K562 (cell line): ENCODE results near the gene ICE2.

Source experiments
- ESRRA ChIP-seq: fragments of 450-650 bp; IDR thresholded peaks from 2 replicates; pipeline ENCODE4 v1.6.1; 2014; ENCODE audit warnings: low read depth, mild to moderate bottlenecking, moderate library complexity, borderline replicate concordance
- FOXJ3 ChIP-seq: sonication (generic); formaldehyde crosslinking; IDR thresholded peaks from 2 replicates; pipeline ENCODE4 v1.4.0; 2020; ENCODE audit warnings: mild to moderate bottlenecking, missing genetic modification reagents
- NCOA2 ChIP-seq, 2 experiments: fragments of 450-650 bp; IDR thresholded peaks; 2 replicates each; pipeline ENCODE4 v1.6.1; 2018; ENCODE audit warnings: mild to moderate bottlenecking in 2 of 2, moderate library complexity in 1 of 2; ENCODE audit not compliant: partially characterized antibody in 2 of 2
- RAD21 ChIP-seq, 2 experiments: fragments of 250-450 bp in 1 of 2; fragments of 450-650 bp in 1 of 2; sonication (Bioruptor Pico) in 1 of 2; formaldehyde crosslinking in 1 of 2; IDR thresholded peaks in 1 of 2; conservative IDR thresholded peaks in 1 of 2; 2 replicates each; pipeline versions ENCODE4 v1.4.0 to v1.8.0; 2020 to 2022; ENCODE audit warnings: mild to moderate bottlenecking in 2 of 2, moderate library complexity in 1 of 2
- ZNF263 ChIP-seq: sonication (generic); formaldehyde crosslinking; IDR thresholded peaks from 2 replicates; pipeline ENCODE4 v1.8.0; 2022; ENCODE audit warnings: mild to moderate bottlenecking, missing genetic modification reagents, borderline replicate concordance
- ZNF274 ChIP-seq: IDR thresholded peaks from 2 replicates; pipeline ENCODE4 v1.6.1; 2011; ENCODE audit warnings: low read depth, mild to moderate bottlenecking, low read length, moderate library complexity, borderline replicate concordance
- TF ChIP-seq, protein P1 (sequence below), 2 experiments: fragments of 450-650 bp; formaldehyde crosslinking in 1 of 2; IDR thresholded peaks; 2 replicates each; pipeline versions ENCODE4 v1.4.0 to v1.6.1; 2014 to 2020; ENCODE audit warnings: mild to moderate bottlenecking in 2 of 2, borderline replicate concordance in 1 of 2, low read depth in 1 of 2

GRCh38 chr15:60418096-60418495 is 60.8 kb downstream of the ICE2 start:
- TF ChIP-seq ZNF263 (CRISPR knock-in tag) (no peak), NCOA2 (IDR thresholded peaks at IDR 0.05; ENCODE audit: partially characterized antibody in 2 of 2) (no peak), RAD21 (CRISPR knock-in tag; conservative IDR thresholded peaks at IDR 0.05 in 1 of 2, IDR thresholded peaks at IDR 0.05 in 1 of 2) (no peak), FOXJ3 (CRISPR knock-in tag) (no peak), ESRRA (no peak), ZNF274 (no peak)
- TF ChIP-seq, protein P1, sequence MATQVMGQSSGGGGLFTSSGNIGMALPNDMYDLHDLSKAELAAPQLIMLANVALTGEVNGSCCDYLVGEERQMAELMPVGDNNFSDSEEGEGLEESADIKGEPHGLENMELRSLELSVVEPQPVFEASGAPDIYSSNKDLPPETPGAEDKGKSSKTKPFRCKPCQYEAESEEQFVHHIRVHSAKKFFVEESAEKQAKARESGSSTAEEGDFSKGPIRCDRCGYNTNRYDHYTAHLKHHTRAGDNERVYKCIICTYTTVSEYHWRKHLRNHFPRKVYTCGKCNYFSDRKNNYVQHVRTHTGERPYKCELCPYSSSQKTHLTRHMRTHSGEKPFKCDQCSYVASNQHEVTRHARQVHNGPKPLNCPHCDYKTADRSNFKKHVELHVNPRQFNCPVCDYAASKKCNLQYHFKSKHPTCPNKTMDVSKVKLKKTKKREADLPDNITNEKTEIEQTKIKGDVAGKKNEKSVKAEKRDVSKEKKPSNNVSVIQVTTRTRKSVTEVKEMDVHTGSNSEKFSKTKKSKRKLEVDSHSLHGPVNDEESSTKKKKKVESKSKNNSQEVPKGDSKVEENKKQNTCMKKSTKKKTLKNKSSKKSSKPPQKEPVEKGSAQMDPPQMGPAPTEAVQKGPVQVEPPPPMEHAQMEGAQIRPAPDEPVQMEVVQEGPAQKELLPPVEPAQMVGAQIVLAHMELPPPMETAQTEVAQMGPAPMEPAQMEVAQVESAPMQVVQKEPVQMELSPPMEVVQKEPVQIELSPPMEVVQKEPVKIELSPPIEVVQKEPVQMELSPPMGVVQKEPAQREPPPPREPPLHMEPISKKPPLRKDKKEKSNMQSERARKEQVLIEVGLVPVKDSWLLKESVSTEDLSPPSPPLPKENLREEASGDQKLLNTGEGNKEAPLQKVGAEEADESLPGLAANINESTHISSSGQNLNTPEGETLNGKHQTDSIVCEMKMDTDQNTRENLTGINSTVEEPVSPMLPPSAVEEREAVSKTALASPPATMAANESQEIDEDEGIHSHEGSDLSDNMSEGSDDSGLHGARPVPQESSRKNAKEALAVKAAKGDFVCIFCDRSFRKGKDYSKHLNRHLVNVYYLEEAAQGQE (IDR thresholded peaks at IDR 0.05; ENCODE audit: borderline replicate concordance), result no peak
- TF ChIP-seq, protein P1 (CRISPR knock-in tag; IDR thresholded peaks at IDR 0.05; ENCODE audit: low read depth), result no peak
